ENCODE data around the gene NXF3.

NXF3 gene

GRCh38 chrX:103101299-103102042 is 8.5 kb upstream of the NXF3 start:
- in situ Hi-C loops (cut with MboI; ENCODE audit: low sequenced_read_pairs, unreplicated experiment) = no loop called here
- DNase-seq (ENCODE audit: low spot score) = no peak
- TF ChIP-seq CTCF (IDR thresholded peaks at IDR 0.05; ENCODE audit: borderline replicate concordance, control extremely low read depth, extremely low read depth, insufficient read depth, missing control alignments) = no peak

GRCh38 chrX:103100484-103100883 is 7.5 kb upstream of the NXF3 start:
- no peak for TF ChIP-seq CTCF (IDR thresholded peaks at IDR 0.05; ENCODE audit: borderline replicate concordance, control extremely low read depth, extremely low read depth, insufficient read depth, missing control alignments)
- DNase-seq (ENCODE audit: low spot score) = no peak
- in situ Hi-C loops (cut with MboI; ENCODE audit: low sequenced_read_pairs, unreplicated experiment) = no loop called here

GRCh38 chrX:103099691-103100090 is 6.7 kb upstream of the NXF3 start:
- TF ChIP-seq CTCF (IDR thresholded peaks at IDR 0.05; ENCODE audit: borderline replicate concordance, control extremely low read depth, extremely low read depth, insufficient read depth, missing control alignments) = no peak
- in situ Hi-C loops (cut with MboI; ENCODE audit: low sequenced_read_pairs, unreplicated experiment) = no loop called here
- no peak for DNase-seq (ENCODE audit: low spot score)

- no peak for DNase-seq (ENCODE audit: low spot score)
These were observed 5.5 kb upstream of the NXF3 start for GRCh38 chrX:103098488-103098887.

GRCh38 chrX:103081051-103081450 is 11.9 kb downstream of the NXF3 start:
- DNase-seq (ENCODE audit: low spot score) = no peak
- TF ChIP-seq CTCF (IDR thresholded peaks at IDR 0.05; ENCODE audit: borderline replicate concordance, control extremely low read depth, extremely low read depth, insufficient read depth, missing control alignments) = no peak
- in situ Hi-C loops (cut with MboI; ENCODE audit: low sequenced_read_pairs, unreplicated experiment) = no loop called here

More at GRCh38 chrX:103098488-103098887, 5.5 kb upstream of the NXF3 start:
- no peak for TF ChIP-seq CTCF (IDR thresholded peaks at IDR 0.05; ENCODE audit: borderline replicate concordance, control extremely low read depth, extremely low read depth, insufficient read depth, missing control alignments)
- in situ Hi-C loops (cut with MboI; ENCODE audit: low sequenced_read_pairs, unreplicated experiment) = no loop called here

GRCh38 chrX:103073467-103073866 is 19.5 kb downstream of the NXF3 start:
- no peak for DNase-seq (ENCODE audit: low spot score)
- in situ Hi-C loops (cut with MboI; ENCODE audit: low sequenced_read_pairs, unreplicated experiment) = no loop called here
- TF ChIP-seq CTCF (IDR thresholded peaks at IDR 0.05; ENCODE audit: borderline replicate concordance, control extremely low read depth, extremely low read depth, insufficient read depth, missing control alignments) = no peak

All from GM13976 (cell line).